ENCODE results near the gene ZNF441. TPM values are rescaled to one million over a fixed set of nuclear protein-coding genes. Genes with fewer than 3 reads are reported as not detected.

The ZNF441 gene
- total and polyA plus RNA-seq, 2 of the 4 experiments (the other 2 are of a cell fraction): 2.8 to 9.7 TPM

GRCh38 chr19:11832253-11832912 lies 65.6 kb downstream of the ZNF441 start:
- Histone ChIP-seq H3K9me3 (ENCODE audit: control insufficient read depth, insufficient read depth, low read length) (peaks cover 49% of the 10 kb centered on the region), H3K79me1 (ENCODE audit: low read depth in 1 of 2, low read length in 2 of 2) (0 out of 4 replicates have a peak, but pooled peaks cover 0 to 4% of the 10 kb centered on the region in 2 experiments), H4K8ac (ENCODE audit: low read depth in 2 of 2, low read length in 2 of 2) (no peak overlapping the region), H3K9me1 (ENCODE audit: insufficient read depth, low read length) (no peaks in the 10 kb centered on the region), H3K4me1 (ENCODE audit: control insufficient read depth, insufficient read depth, low read length) (no peaks in the 10 kb centered on the region), H3K27ac (ENCODE audit: insufficient read depth, low read length) (no peak overlapping the region), H3K4me3 (ENCODE audit: insufficient read depth, low read depth, low read length) (no peak overlapping the region), H2AK9ac (replicated peaks; ENCODE audit: low read depth, low read length, poor library complexity) (no peak overlapping the region), H3K9ac (ENCODE audit: low read depth, low read length) (no peak overlapping the region), H3K4me2 (ENCODE audit: low read depth, low read length) (no peak overlapping the region), H3K27me3 (ENCODE audit: control insufficient read depth, insufficient read depth, low read length) (no peaks in the 10 kb centered on the region), H3K23ac (ENCODE audit: low read depth, low read length) (no peak overlapping the region), H2BK15ac (ENCODE audit: low read depth, low read length) (no peak overlapping the region), H3K18ac (ENCODE audit: low read depth, low read length) (no peak overlapping the region), H2BK5ac (ENCODE audit: low read depth, low read length, poor library complexity, severe bottlenecking) (no peak overlapping the region), H4K20me1 (ENCODE audit: insufficient read depth, low read length) (no peaks in the 10 kb centered on the region), H3K14ac (replicated peaks; ENCODE audit: low read depth, low read length) (no peak overlapping the region), H2BK120ac (ENCODE audit: low read depth, low read length) (no peak overlapping the region), H4K5ac (ENCODE audit: low read depth, low read length) (no peak overlapping the region), H4K91ac (ENCODE audit: insufficient read depth, low read depth, low read length) (no peak overlapping the region), H2BK20ac (ENCODE audit: low read depth, low read length) (no peak overlapping the region), H2AK5ac (ENCODE audit: low read depth, low read length) (no peak overlapping the region), H3K56ac (ENCODE audit: extremely low read depth, insufficient read depth, low read length) (no peak overlapping the region), H3K4ac (ENCODE audit: low read depth, low read length) (no peak overlapping the region), H2AFZ (replicated peaks; ENCODE audit: low read length, poor library complexity) (no peak overlapping the region), H3K36me3 (ENCODE audit: control insufficient read depth, insufficient read depth, low read length) (peaks cover 23% of the 10 kb centered on the region)
- dilution Hi-C loops (cut with HindIII; ENCODE audit: low sequenced_read_pairs, unreplicated experiment): no loop called here
- in situ Hi-C loops (cut with MboI; ENCODE audit: low sequenced_read_pairs): no loop called here
- BruUV-seq (replicated peaks): TSS peak; percentile 18
- CTCF ChIA-PET: no interaction called here
- no peak for ATAC-seq (ENCODE audit: low read depth)
- TF ChIP-seq SMC3 (IDR thresholded peaks at IDR 0.05; ENCODE audit: low read depth, low read length) (no peak), CEBPB (IDR thresholded peaks at IDR 0.05; ENCODE audit: low read depth, low read length) (no peak), MXI1 (IDR thresholded peaks at IDR 0.05; ENCODE audit: borderline replicate concordance, low read depth, low read length) (no peak), NFE2L2 (IDR thresholded peaks at IDR 0.05; ENCODE audit: low read depth, low read length) (no peak), MAZ (IDR thresholded peaks at IDR 0.05; ENCODE audit: borderline replicate concordance, low read depth, low read length) (no peak), USF2 (IDR thresholded peaks at IDR 0.05; ENCODE audit: low read depth, low read length) (no peak), BHLHE40 (IDR thresholded peaks at IDR 0.05; ENCODE audit: low read depth, low read length) (no peak), ELK1 (IDR thresholded peaks at IDR 0.05; ENCODE audit: borderline replicate concordance, low read depth, low read length) (no peak), RFX5 (IDR thresholded peaks at IDR 0.05; ENCODE audit: low read depth, low read length) (no peak), CHD1 (IDR thresholded peaks at IDR 0.05; ENCODE audit: low read depth, low read length) (no peak), RAD21 (IDR thresholded peaks at IDR 0.05; ENCODE audit: low read length) (no peak)
- DNase-seq: no peak
- intact Hi-C loops (cut with micrococcal nuclease): no loop called here
- 100% methylated on average over 1 of the region's 8 CpGs; no CpG with 5 or more reads in 1 of the 2 experiments for WGBS, 2 experiments (ENCODE audit: extremely low coverage in 2 of 2, insufficient read length in 1 of 2)
- POLR2A ChIA-PET (ENCODE audit: unreplicated experiment): no interaction called here
